HG03097 (cell line): ENCODE measurements around the gene GNAZ.
"Not testable (repeated sequence)": the region's sequence is repeated elsewhere in the genome, so short reads cannot be mapped to it uniquely, and the experiment has no call there.

Experiments
- ATAC-seq: cut with Tn5 transposase; IDR thresholded peaks from one replicate; pipeline ENCODE4 v1.9.1; 2021; ENCODE audit not compliant: unreplicated experiment, low FRiP score

Gene GNAZ

DNA sequence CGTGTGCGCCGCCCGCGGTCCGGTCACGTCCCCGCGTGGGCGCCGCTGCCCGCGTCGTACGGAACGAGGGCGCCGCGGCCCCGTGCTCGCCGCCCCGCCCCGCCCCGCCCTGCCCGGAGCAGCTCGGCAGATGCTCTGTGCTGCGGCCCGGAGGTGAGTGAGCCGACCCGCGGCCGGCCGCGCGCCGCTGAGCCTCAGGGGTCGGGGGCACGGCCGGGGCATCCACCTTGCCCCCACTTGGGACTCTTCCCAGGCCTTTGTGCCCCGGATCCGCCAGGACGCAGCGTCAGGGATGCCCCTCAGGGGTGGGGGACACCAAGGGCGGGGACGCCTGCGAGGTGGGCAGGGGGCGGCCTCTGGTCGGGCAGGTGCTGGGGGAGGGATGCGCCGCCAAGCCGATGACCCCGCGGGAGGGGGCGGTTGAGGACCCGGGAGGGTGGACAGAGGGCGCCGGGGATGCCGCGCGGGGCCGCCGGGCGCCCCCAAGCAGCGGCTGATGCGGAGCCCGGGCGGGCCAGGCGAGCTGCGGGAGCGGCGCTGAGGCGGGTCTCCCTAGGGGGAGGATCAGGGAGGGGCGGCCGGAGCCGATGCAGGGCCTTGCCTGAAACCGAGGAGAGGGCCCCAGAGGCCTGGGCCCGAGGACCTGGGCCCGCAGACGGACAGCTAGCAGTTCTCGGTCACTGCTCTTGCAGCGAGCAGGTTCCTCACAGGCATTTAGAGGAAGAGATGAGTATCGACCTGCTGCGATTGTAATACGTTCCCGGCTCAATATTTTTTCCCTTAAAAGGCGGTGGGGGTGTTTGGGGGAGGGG, at the start of gene GNAZ:
TSS of gene GNAZ (plus strand) at position 102 of the 812 bp plus-strand sequence. CDS start 25,177 bp downstream, outside the sequence.
- ATAC-seq: no peak

DNA sequence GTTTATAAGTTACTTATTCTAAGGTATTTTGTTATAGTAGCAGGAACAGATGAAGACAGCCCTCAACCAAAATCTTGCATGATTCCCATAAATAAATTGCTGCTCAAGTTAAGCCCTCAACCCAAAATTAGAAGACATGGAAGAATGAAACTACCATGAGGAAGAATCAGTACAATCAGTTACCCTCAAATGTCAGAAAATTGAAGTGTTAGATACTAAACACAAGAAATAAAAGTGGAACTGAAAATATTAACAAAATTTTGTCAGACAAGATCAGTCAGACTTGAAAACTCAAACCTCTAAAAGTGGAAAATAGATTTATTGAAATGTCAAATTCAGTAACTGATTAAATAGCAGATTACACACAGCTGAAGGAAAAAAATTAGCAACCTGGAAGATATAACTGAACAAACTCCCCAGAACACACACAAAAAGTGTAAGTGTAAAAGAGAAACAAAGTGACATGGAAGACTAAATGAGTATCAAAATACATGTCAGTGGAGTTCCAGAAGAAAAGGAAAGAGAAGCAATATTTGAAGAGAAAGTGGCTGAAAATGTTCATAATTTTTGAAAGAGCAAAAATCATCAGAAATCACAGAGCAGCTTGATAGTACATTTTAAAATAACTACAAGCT, 49.5 kb upstream of the GNAZ start:
- ATAC-seq: no peak

DNA sequence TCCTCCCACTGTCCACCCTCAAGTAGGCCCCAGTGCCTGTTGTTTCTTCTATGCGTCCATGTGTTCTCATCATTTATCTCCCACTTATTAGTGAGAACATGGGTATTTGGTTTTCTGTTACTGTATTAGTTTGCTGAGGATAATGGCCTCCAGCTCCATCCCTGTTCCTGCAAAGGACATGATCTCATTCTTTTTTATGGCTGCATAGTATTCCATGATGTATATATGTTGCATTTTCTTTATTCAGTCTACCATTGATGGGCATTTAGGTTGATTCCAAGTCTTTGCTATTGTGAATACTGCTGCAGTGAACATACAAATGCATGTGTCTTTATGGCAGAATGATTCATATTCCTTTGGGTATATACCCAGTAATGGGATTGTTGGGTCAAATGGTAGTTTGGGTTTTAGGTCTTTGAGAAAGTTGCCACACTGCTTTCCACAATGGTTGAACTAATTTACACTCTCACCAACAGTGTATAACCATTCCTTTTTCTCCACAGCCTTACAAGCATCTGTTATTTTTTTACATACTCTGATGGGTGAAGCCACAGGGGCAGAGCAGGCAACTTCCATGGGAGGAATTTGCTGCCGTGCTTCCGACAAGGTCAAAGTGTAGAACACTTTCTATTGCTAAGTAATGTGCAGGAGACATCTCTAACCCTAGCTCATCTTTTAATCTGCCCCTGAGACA, 48.5 kb upstream of the GNAZ start:
- not testable (repeated sequence) for ATAC-seq

DNA sequence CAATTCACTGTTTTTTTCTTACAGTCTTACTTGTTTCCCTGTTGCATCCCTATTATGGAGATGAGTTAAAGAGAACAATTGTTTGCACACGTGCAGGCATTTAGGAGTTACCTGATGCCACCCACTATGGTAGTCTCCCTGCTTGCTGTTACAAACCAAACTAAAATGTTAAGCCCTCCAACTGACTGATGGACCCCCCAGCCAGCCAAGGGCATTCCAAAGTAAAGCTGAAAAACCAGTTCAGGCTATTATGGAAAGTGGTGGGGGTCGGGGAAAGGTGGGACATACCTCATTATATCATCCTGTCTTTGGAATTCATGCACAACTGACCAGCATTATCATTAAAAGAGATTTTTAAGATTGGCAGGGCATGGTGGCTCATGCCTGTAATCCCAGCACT, 47.0 kb upstream of the GNAZ start:
- ATAC-seq: no peak

DNA sequence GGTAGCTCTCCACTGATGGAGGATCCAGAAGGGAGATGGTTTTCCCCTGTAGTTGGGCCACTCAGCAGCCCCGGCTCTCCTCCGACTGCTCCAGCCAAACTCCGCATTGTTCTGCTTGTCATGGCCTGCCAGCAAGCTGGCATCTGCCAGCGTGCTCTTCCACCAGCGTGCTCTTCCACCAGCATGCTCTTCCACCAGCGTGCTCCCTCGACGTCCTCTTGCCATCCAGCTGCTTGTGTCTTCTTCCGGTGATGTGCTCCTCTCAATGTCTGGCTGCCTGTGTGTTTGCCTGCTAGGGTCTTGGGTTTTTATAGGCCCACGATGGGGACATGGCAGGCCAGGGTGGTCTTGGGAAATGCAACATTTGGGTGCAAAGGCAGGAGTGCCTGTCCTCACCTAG, 43.5 kb upstream of the GNAZ start:
- no peak for ATAC-seq

DNA sequence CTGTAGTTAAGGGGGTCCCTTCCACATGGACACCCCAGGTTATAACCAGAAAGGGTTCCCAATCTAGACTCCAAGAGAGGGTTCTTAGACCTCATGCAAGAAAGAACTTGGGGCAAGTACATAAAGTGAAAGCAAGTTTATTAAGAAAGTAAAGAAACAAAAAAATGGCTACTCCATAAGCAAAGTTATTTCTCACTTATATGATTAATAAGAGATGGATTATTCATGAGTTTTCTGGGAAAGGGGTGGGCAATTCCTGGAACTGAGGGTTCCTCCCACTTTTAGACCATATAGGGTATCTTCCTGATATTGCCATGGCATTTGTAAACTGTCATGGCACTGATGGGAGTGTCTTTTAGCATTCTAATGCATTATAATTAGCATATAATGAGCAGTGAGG, 42.5 kb upstream of the GNAZ start:
- ATAC-seq: not testable (repeated sequence)

DNA sequence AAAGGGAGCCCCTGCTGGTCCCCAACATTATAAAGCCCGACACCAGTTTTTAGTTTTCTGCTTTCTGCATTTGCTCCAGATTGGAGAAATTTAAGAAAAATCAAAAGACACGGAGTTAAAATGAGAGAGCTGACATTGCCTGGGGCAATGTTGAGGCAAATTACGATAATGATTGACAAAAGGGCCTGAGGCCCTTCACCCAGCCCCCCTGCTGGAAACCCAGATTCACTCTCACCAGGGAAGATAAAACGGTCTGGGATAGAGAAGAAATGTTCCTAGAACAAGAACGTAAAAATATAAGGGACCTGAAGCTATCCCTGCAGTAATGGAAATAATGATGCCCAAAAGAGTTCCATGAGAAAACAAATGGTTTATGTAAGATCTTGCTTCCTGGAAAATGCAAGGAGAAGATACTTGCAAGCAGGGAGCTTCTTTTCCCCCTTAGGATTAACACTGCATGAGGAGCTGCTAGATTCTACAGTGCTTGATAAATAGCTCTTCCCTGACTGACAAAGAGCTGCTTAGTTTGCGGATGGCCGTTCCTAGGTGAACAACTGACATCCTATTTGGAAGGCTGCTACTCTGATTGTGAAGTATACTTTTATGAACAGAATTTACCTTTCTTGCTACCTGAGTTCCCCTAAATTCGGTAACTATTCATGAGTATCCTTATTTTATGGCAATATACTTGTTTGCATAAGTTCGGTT, 40.6 kb upstream of the GNAZ start:
- no peak for ATAC-seq

DNA sequence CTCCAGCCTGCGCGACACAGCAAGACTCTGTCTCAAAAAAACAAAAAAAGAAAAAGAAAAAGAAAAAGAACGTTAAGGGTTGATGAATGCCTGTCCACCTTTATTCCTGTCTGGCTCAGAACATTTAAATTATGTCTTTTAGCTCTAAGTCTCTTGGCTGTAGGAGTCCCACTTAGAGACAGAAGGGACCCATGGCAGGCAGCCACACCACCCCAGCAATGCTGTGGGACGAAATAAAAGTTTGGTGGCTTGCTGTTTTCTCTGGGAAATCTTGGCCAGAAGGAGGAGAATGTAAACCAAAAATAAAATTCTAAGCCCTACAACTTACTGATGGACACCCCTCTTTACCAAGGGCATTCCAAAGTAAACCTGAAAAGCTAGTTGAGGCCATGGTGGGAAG, 38.9 kb upstream of the GNAZ start:
- ATAC-seq: no peak

DNA sequence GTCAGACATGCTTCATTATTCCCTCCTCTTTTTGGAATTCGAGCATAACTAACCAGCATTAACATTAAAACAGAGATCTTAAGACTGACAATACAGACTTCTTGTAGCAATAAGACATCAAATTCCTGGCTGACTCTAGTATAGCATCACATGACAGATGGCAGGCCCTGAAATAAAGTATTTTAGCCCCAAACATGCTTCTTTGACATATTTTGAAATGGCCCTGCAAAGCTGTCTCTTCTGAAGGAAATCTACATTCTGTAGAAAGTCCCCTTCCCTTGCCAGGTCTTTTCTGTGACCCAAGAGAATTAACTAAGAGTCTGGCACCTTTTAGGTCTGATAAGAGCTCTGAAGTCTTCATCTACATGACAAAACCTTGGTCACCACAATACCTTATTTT, 38.5 kb upstream of the GNAZ start:
- ATAC-seq: no peak

DNA sequence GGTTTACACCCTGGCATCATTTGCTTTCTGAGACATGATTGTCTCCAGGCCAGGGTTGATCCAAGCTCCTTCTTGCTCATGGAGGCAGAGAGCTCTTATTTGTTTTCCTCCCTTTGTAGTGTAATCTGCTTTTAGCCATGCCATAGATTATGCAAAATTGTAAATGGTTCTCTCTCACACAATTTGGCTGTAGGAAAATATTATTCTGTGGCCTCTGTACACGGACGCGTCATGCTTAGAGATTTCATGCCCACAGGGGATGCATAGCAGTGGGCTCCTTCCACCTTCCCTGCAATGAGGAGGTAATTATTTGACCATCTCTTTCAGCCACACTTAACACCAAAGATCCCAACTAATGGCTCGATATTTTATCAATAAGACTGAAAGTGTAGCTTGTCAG, 37.7 kb upstream of the GNAZ start:
- ATAC-seq: no peak

DNA sequence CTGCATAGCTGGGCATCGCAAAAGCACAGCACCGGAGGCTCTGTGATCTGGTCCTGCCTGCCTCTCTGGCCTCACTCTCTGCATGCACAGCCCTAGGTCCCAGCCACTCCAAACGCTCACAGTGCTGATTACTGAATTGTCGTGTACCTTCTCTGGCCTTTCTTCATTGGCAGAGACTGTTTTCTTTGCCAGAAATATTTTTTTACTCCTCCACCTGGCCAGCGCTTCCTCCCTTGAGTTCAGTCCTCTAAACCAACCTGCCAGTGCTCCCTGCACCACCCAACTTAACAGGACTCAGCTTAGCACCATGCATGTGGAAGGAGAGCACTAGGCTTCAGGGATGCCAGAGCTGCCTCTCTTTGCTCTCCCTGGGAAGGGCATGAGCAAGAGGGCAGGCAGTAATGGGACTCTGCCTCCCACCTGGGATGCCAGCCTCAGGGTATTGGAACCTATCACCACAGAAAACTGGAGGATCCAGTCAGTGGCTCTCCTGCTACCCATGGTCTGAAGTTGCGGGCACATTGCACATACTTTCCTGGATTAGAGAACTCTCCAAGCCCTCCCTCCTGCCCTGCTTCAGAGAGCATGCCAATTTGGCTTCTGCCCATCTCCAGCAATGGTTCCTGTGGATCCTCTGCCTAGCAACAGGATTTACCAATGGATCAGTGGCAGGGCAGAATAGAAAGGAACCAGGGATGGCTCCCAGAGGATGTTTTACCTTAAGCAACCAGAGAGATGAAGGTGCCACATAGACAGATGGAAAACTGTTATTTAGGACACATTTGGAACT, 37.0 kb upstream of the GNAZ start:
- ATAC-seq: no peak

DNA sequence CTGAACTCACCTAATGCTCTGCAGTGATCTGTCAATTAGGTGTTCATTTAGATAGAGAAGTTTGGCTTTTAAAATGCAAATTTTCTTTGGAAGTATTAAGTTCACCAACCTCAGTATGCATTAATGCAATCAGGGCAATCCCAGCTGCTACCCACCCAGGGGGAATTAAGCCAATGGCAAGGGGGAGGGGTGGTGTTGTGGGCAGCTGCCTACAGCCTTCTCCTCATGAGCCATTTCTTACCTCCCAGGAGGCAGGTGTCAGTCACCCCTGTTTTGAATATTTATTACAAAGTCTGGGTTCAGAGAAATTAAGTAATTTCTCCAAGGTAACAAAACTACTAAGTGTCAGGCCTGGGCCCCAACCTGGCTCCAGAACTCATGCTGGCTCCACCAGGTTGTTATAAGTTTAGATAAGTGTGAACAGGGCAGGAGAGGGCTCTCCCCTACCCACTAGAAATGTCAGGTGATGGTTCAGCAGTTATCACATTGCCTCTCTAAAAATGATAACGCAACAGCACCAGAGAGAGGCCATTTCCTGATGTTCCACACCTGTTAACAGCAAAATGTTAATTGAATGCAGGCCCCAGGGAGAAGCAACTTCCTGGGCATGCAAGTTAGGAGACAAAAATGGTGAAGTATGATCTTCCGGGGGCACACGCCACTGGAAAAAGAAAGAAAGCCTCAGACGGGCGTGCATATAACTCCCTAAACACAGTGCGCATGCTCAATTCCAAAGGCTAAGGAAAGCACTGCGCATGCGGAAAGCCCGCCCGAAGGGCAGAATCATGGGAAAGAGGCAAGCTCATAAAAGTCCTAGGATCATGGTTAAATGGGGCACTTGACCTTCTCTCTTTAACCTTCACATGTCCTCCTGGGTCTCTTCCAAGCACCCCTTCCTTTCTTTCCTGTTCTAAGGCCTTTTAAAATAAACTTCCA, 35.4 kb upstream of the GNAZ start:
- no peak for ATAC-seq

DNA sequence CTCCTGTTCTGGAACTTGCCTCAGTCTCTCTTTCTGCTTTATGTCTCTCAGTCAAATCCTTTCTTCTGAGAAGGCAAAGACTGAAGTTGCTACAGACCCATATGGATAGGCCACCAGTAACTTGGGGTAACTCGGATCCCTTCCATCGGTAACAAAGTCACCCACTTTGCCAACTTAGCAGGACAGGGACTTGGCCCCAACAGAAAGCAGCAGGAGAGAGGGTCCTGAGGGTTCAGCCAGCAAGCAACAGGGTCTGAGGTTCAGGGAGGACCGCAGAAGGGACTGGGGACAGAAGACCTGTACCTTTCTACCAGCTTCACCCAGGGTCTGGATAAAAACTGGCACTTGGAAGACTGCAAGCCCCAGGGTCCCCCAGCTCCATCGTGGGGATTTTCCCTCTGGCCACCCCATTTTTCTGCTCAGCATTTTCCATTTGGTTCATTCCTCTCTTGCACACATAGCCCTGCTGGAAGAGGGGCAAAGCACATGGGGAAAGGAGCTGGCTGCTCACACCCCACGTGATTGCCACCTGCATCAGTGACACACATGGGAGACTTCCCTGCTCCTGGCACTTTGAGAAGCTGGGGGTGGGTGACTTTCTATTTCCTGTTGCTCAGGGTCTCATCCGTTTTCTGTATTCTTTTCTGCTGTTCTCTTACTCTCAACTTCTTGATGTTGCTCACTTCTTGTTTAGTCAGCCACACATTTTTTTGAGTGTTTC, 34.6 kb upstream of the GNAZ start:
- ATAC-seq: no peak

DNA sequence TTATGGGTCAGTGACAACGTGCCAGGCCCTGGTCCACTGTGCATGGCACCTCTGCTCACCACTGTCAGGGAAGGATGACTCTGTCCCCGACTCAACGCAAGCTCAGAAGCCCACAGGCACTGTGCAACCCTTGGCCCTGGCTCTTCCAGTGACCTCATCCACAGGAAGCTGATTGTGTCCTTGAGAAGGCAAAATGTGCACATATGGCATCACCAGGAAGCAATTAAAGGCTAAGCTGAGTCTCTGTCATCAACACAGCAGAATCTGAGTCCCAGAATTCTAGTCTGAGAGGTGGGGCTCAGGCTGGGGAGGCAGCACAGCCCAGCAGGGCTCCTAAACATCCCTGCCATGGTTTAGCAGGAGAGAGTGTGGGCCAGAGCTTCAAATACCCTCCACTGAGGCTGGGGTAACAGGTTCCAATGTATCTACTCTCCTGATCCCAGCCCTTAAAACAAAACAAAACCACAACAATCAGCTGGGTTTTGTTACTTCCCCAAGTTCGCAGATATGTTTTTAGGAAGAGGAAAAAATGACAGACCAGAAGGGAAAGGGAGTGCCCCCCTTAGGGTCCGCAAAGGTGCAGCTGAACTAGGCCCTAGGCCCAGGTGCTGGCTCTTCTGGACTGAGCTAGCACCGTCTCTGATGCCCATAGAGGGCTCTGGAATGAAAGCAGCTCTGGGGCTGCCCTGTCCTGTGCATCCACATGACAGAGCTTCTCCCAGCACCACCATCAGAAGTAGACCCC, 33.5 kb upstream of the GNAZ start:
- no peak for ATAC-seq

DNA sequence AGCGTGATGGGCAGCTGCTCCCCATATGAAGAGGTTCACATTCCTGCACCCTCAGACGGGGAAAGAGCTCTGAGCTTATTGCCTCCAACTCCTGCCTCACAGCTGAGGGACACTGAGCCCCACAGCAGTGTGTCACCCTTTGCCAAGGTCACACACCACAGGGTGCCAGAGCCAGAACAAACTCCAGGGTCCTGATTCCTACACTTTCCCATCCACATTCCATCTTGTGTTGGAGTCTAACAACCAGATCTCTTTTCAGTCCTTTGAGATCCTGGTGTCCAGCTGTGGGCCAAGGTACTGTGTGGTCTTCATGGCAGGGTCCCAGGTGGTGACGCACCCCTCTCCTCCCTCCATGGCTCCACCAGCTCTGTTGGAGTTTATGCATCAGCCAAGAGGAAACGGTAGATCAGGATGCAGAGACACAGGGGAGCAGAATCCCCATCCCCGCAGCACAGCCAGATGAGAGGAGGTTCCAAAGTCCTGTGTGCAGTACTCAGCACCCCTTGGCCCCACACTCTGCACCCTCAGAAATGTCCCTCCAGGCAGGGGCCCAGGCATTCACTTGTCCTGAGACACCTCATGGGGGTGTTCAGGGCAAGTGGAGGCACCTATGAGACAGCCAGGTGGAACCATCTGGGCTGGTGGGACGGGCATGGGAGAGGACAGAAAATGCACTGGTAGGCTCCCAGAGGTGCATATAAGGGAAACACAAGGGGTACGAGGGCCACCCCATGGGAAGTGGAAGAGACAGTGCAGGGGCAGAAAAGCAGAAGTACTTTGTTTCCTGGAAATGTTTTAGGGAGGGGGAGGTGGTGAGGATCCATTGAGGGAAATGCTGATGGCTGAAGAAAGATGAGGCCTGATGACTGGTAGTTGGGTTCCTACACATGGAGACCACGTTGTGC, 32.6 kb upstream of the GNAZ start:
- ATAC-seq: no peak

DNA sequence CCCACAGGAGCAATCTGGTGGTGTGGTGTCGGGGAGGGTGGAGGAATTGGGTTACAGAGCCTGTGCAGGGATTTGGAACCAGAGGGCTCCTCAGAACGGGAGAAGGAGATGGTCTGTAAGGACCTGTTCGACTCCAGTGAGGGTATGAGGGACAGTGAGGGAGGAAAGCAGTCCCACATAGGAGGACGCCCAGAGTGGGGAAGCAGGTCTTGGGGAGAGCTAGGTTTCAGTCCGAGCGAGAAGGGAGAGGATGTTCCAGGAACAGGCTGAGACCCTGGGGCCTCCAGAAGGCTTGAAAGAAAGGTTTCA, 32.0 kb upstream of the GNAZ start:
- no peak for ATAC-seq

DNA sequence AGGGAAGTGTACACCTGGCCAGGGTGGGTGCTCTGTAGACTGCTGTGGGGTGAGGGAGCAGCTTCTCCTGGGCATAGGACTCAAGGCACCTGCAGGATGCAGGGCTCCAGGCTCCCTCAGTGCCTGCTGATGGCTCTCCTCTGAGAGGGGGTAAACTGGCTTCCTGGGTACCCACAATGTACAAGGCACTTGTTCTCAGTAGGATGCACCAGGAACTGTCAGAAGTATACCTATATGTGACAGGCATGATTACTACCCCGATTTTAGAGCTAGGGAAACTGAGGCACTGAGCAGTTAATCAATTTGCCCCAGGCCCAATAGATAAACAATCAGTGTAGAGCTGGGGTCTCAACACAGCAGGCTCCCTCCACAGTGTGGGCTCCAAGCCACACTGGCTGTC, 31.4 kb upstream of the GNAZ start:
- ATAC-seq: no peak
